H9 (cell line): ENCODE data around the gene VDAC2. TPM values are rescaled to one million over a fixed set of nuclear protein-coding genes. Genes with fewer than 3 reads are reported as not detected.
A peak's percentile ranks its signal among the peaks of the same experiment; 100 is the strongest.
"Not testable (repeated sequence)": the region's sequence is repeated elsewhere in the genome, so short reads cannot be mapped to it uniquely, and the experiment has no call there.

Experiments
- DNase-seq: peaks from one replicate; pipeline ENCODE4 v3.0.0-alpha.2; 2017
- H2AFZ ChIP-seq: one replicate; pipeline ENCODE4 v1.6.1; 2013; ENCODE audit warnings: mild to moderate bottlenecking, low read length, control low read depth, moderate library complexity
- H2AK5ac ChIP-seq: 2 replicates; pipeline ENCODE4 v1.6.1; 2013; ENCODE audit warnings: low read length, control low read depth, mixed read lengths; ENCODE audit not compliant: insufficient read length
- H2BK120ac ChIP-seq: one replicate; pipeline ENCODE4 v1.6.1; 2013; ENCODE audit warnings: low read depth, mild to moderate bottlenecking, low read length, control low read depth, inconsistent platforms; ENCODE audit not compliant: poor library complexity, severe bottlenecking
- H2BK12ac ChIP-seq: 2 replicates; pipeline ENCODE4 v1.6.1; 2013; ENCODE audit warnings: low read length, control low read depth, mixed read lengths, low read depth; ENCODE audit not compliant: insufficient read length
- H2BK15ac ChIP-seq: 2 replicates; pipeline ENCODE4 v1.6.1; 2013; ENCODE audit warnings: low read depth, low read length, control low read depth
- H2BK20ac ChIP-seq: one replicate; pipeline ENCODE4 v1.6.1; 2013; ENCODE audit warnings: low read depth, mild to moderate bottlenecking, low read length, control low read depth, inconsistent platforms; ENCODE audit not compliant: poor library complexity, severe bottlenecking
- H2BK5ac ChIP-seq: 2 replicates; pipeline ENCODE4 v1.6.1; 2013; ENCODE audit warnings: low read length, control low read depth, mixed read lengths; ENCODE audit not compliant: insufficient read length
- H3K14ac ChIP-seq: 2 replicates; pipeline ENCODE4 v1.6.1; 2013; ENCODE audit warnings: low read length, control low read depth; ENCODE audit not compliant: insufficient read depth
- H3K18ac ChIP-seq: 2 replicates; pipeline ENCODE4 v1.6.1; 2013; ENCODE audit warnings: low read depth, mild to moderate bottlenecking, mixed read lengths, low read length, control low read depth; ENCODE audit not compliant: insufficient read length
- H3K23ac ChIP-seq: 2 replicates; pipeline ENCODE4 v1.6.1; 2013; ENCODE audit warnings: low read length, control low read depth, mixed read lengths, low read depth; ENCODE audit not compliant: insufficient read length
- H3K23me2 ChIP-seq: 2 replicates; pipeline ENCODE4 v1.6.1; 2013; ENCODE audit warnings: low read depth, mild to moderate bottlenecking, mixed read lengths, low read length, control low read depth; ENCODE audit not compliant: insufficient read length, poor library complexity, severe bottlenecking
- H3K27ac ChIP-seq: 2 replicates; pipeline ENCODE4 v1.5.1; 2013; ENCODE audit warnings: low read length, control low read depth, mixed read lengths, low read depth; ENCODE audit not compliant: insufficient read length
- H3K27me3 ChIP-seq: 2 replicates; pipeline ENCODE4 v1.6.1; 2013; ENCODE audit warnings: low read length, control low read depth, inconsistent platforms; ENCODE audit not compliant: insufficient read depth
- H3K4ac ChIP-seq: 2 replicates; pipeline ENCODE4 v1.6.1; 2013; ENCODE audit warnings: low read depth, mild to moderate bottlenecking, control low read depth, inconsistent platforms, low read length, moderate library complexity
- H3K4me1 ChIP-seq: 2 replicates; pipeline ENCODE4 v1.6.1; 2013; ENCODE audit warnings: low read length, control low read depth, inconsistent platforms; ENCODE audit not compliant: insufficient read depth
- H3K4me2 ChIP-seq: 2 replicates; pipeline ENCODE4 v1.6.1; 2013; ENCODE audit warnings: low read length, control low read depth, mixed read lengths; ENCODE audit not compliant: insufficient read length, insufficient read depth
- H3K56ac ChIP-seq: 2 replicates; pipeline ENCODE4 v1.6.1; 2013; ENCODE audit warnings: low read depth, mild to moderate bottlenecking, mixed read lengths, low read length, control low read depth; ENCODE audit not compliant: insufficient read length
- H3K79me1 ChIP-seq: 2 replicates; pipeline ENCODE4 v1.6.1; 2013; ENCODE audit warnings: low read depth, mild to moderate bottlenecking, moderate library complexity, low read length, control low read depth, inconsistent platforms; ENCODE audit not compliant: insufficient read depth, poor library complexity, severe bottlenecking
- H3K79me2 ChIP-seq: 2 replicates; pipeline ENCODE4 v1.6.1; 2013; ENCODE audit warnings: low read length, control low read depth, inconsistent platforms; ENCODE audit not compliant: insufficient read depth
- H3K9ac ChIP-seq: 2 replicates; pipeline ENCODE4 v1.6.1; 2013; ENCODE audit warnings: low read length, control low read depth, mixed read lengths; ENCODE audit not compliant: insufficient read length; ENCODE audit errors: extremely low read depth
- H3K9me3 ChIP-seq: one replicate; pipeline ENCODE4 v1.6.1; 2013; ENCODE audit warnings: low read depth, low read length, inconsistent platforms; ENCODE audit not compliant: control insufficient read depth
- H3T11ph ChIP-seq: one replicate; pipeline ENCODE4 v1.6.1; 2013; ENCODE audit warnings: mild to moderate bottlenecking, low read length, control low read depth, inconsistent platforms
- H4K20me1 ChIP-seq: one replicate; pipeline ENCODE4 v1.6.1; 2013; ENCODE audit not compliant: control insufficient read depth, insufficient read length, insufficient read depth
- H4K5ac ChIP-seq: 2 replicates; pipeline ENCODE4 v1.6.1; 2013; ENCODE audit warnings: low read depth, mild to moderate bottlenecking, mixed read lengths, low read length, control low read depth; ENCODE audit not compliant: insufficient read length
- H4K8ac ChIP-seq: replicated peaks from 2 replicates; pipeline ENCODE4 v1.6.1; 2013; ENCODE audit warnings: low read length, control low read depth, mixed read lengths, low read depth; ENCODE audit not compliant: insufficient read length
- H4K91ac ChIP-seq: 2 replicates; pipeline ENCODE4 v1.6.1; 2013; ENCODE audit warnings: low read depth, mild to moderate bottlenecking, moderate library complexity, mixed read lengths, low read length, control low read depth; ENCODE audit not compliant: insufficient read length
- H3K27ac Mint-ChIP-seq, 3 experiments: 2 replicates in 2 of 3; 3 replicates in 1 of 3; pipeline ENCODE4 v1.8.0; 2020 to 2021; ENCODE audit warnings: mixed read lengths in 3 of 3, mild to moderate bottlenecking in 1 of 3, moderate library complexity in 1 of 3
- H3K27me3 Mint-ChIP-seq: 2 replicates; pipeline ENCODE4 v1.8.0; 2021; ENCODE audit warnings: low read depth, mild to moderate bottlenecking, moderate library complexity, mixed read lengths
- H3K36me3 Mint-ChIP-seq, 3 experiments: 2 replicates in 2 of 3; 3 replicates in 1 of 3; pipeline ENCODE4 v1.8.0; 2020 to 2021; ENCODE audit warnings: low read depth in 3 of 3, mixed read lengths in 3 of 3; ENCODE audit not compliant: insufficient read depth in 1 of 3
- H3K4me1 Mint-ChIP-seq, 2 experiments: 2 replicates each; pipeline ENCODE4 v1.8.0; 2020; ENCODE audit warnings: mixed read lengths in 2 of 2
- H3K4me3 Mint-ChIP-seq, 2 experiments: 2 replicates in 1 of 2; 3 replicates in 1 of 2; pipeline ENCODE4 v1.8.0; 2020 to 2021; ENCODE audit warnings: mild to moderate bottlenecking in 2 of 2, mixed read lengths in 2 of 2, moderate library complexity in 1 of 2
- H3K9me3 Mint-ChIP-seq, 2 experiments: 2 replicates in 1 of 2; 3 replicates in 1 of 2; pipeline ENCODE4 v1.8.0; 2020; ENCODE audit warnings: mild to moderate bottlenecking in 2 of 2, mixed read lengths in 2 of 2, moderate library complexity in 1 of 2
- WGBS: extraction: QIAGEN DNeasy Blood & Tissue Kit; methylation state at CpG from one replicate; pipeline ENCODE4 v1.1.7; 2013; ENCODE audit warnings: missing lambda C conversion rate, low lambda C conversion rate, mixed read lengths; ENCODE audit not compliant: insufficient read length; ENCODE audit errors: extremely low coverage; 5-methylcytosine and 5-hydroxymethylcytosine counted together
- total RNA-seq: library from RNA; stranded (reverse); gene quantifications from 2 replicates; pipeline ENCODE4 v1.2.1, GENCODE V29; 2021
- TF ChIP-seq, protein P1 (sequence below): fragments of 200-600 bp; sonication (generic); conservative IDR thresholded peaks from 3 replicates; pipeline ENCODE4 v1.8.0; 2021; ENCODE audit warnings: antibody characterized with exemption, mild to moderate bottlenecking

VDAC2 gene
- total RNA-seq, 1 experiment from 2014 or later: 271 TPM

DNA sequence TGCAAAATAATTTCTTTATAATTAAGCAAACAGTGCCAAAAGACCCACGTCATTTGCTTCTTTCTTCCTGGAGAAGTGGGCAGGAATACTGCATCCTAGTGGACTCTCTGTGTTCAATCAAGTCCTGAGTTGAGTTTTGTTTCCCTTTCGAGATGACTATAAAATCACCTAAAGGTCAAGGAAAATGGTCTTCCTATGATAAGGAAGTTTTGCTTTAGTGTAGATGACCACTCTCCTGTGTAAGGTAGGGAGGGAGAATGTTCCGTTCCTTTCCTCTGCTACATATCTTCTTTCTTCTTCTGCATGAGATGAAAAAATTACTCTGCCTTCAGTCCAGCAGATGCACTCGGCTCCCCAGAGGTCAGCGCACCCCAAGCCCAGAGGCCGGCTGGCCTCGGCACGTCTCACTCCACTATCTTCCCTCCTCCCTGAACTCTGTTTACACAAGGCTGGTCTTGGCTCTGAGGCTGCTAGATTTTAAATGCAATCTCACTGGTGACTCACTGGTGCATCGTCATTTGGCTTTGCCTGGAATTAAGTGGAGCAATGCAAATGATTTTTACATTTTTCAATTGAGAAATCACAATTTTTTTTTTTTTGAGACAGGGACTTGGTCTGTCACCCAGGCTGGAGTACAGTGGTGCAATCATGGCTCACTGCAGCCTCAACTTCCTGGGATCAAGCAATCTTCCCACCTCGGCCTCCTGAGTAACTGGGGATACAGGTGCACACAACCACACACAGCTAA lies 18.6 kb upstream of the VDAC2 start:
- Histone ChIP-seq H3T11ph (no peak overlapping the region), H4K8ac (no peak overlapping the region), H3K4me1 (0 out of 2 replicates have a peak, but pooled peaks cover 2% of the 10 kb centered on the region), H4K91ac (no peak overlapping the region), H4K20me1 (no peaks in the 10 kb centered on the region), H3K56ac (no peak overlapping the region), H3K23me2 (no peaks in the 10 kb centered on the region), H4K5ac (no peak overlapping the region), H3K79me1 (no peaks in the 10 kb centered on the region), H3K27ac (no peak overlapping the region), H3K9me3 (no peaks in the 10 kb centered on the region), H2BK15ac (no peak overlapping the region), H3K9ac (no peak overlapping the region), H3K18ac (no peak overlapping the region), H2BK120ac (no peak overlapping the region), H3K4me2 (no peak overlapping the region), H3K23ac (no peak overlapping the region), H2BK20ac (no peak overlapping the region), H3K27me3 (no peaks in the 10 kb centered on the region), H3K79me2 (no peaks in the 10 kb centered on the region), H3K14ac (no peak overlapping the region), H2AFZ (no peak overlapping the region), H2AK5ac (no peak overlapping the region), H2BK12ac (no peak overlapping the region), H3K4ac (no peak overlapping the region), H2BK5ac (no peak overlapping the region)
- Mint-ChIP-seq H3K36me3 (no peaks in the 10 kb centered on the region; a peak in 1 of 7 replicates), H3K9me3 (no peaks in the 10 kb centered on the region), H3K27me3 (no peaks in the 10 kb centered on the region), H3K4me3 (no peak overlapping the region), H3K4me1 (peaks cover 13 to 18% of the 10 kb centered on the region in 2 experiments), H3K27ac (peak overlapping the region; percentile 58 to 88 (median 82); a peak in 5 of 7 replicates)
- WGBS: no CpG with 5 or more reads among the region's 10 CpGs
- no peak for DNase-seq
- TF ChIP-seq, protein P1, sequence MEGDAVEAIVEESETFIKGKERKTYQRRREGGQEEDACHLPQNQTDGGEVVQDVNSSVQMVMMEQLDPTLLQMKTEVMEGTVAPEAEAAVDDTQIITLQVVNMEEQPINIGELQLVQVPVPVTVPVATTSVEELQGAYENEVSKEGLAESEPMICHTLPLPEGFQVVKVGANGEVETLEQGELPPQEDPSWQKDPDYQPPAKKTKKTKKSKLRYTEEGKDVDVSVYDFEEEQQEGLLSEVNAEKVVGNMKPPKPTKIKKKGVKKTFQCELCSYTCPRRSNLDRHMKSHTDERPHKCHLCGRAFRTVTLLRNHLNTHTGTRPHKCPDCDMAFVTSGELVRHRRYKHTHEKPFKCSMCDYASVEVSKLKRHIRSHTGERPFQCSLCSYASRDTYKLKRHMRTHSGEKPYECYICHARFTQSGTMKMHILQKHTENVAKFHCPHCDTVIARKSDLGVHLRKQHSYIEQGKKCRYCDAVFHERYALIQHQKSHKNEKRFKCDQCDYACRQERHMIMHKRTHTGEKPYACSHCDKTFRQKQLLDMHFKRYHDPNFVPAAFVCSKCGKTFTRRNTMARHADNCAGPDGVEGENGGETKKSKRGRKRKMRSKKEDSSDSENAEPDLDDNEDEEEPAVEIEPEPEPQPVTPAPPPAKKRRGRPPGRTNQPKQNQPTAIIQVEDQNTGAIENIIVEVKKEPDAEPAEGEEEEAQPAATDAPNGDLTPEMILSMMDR: no peak

DNA sequence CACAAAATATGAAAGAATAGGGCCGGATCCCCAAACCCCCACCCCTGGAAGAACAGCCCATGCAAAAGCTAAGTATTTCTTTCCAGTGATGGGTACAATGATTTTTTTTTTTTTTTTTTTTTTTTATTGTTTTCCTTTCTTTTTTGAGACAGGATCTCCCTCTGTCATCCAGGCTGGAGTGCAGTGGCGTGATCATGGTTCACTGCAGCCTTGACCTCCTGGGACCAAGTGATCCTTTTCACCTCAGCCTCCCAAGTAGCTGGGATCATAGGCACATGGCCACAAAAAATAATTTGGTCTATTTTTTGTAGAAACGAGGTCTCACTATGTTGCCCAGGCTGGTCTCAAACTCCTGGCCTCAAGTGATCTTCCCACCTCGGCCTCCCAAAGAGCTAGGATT lies 16.0 kb upstream of the VDAC2 start:
- not testable (repeated sequence) for H3T11ph ChIP-seq, H3K27me3 ChIP-seq, H4K91ac ChIP-seq, H3K4me1 ChIP-seq, H4K8ac ChIP-seq, H3K27me3 Mint-ChIP-seq, H3K23me2 ChIP-seq, H2BK120ac ChIP-seq, H2AK5ac ChIP-seq, H3K23ac ChIP-seq, H3K79me2 ChIP-seq, H3K9me3 ChIP-seq, H3K4me3 Mint-ChIP-seq, DNase-seq, H2BK20ac ChIP-seq, H2BK12ac ChIP-seq, H2AFZ ChIP-seq, H3K14ac ChIP-seq, H3K27ac Mint-ChIP-seq, H3K9me3 Mint-ChIP-seq, H3K56ac ChIP-seq, H4K20me1 ChIP-seq, H3K27ac ChIP-seq, H2BK15ac ChIP-seq, H3K4me1 Mint-ChIP-seq, H3K18ac ChIP-seq, H2BK5ac ChIP-seq, H3K9ac ChIP-seq, H3K79me1 ChIP-seq, H4K5ac ChIP-seq, H3K36me3 Mint-ChIP-seq, H3K4me2 ChIP-seq, H3K4ac ChIP-seq
- WGBS: no CpG with 5 or more reads among the region's 4 CpGs
